GM21723 (cell line): ENCODE data around the gene APOBEC3G.

Experiments used
- ATAC-seq: cut with Tn5 transposase; IDR thresholded peaks from one replicate; pipeline ENCODE4 v1.9.1; 2021; ENCODE audit warnings: mild to moderate bottlenecking, moderate library complexity; ENCODE audit not compliant: unreplicated experiment

The APOBEC3G gene

DNA sequence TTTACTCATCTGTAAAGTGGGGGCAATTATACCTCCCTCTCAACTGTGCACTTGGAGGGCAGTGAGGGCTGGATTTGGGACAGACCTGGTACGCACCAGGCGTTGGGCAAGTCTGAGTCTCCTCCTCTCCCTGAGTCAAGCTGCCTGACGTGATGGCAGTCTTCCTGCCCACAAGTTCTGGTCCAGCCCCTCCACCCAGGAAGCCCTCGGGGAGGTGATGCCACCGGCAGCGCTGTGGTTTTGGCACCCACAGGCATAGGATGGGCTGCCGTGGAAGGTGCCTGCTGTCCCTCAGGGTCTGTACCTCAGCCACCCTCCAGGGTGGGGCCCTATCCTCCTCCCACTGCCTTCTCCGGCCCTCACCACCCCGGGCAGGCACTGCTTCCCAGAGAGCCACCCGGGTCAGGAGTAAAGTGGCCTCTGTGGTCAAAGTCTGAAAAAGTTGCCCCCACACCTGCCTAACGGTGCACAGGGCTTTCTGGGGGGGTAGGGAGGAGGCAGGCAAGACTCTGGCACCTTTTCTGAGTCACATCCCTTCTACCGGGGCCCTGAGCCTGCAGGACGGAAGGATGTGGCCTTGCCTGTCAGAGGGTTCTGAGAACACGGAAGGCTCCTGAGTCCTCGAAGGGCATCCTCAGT lies 13.5 kb downstream of the APOBEC3G start:
- ATAC-seq: no peak

DNA sequence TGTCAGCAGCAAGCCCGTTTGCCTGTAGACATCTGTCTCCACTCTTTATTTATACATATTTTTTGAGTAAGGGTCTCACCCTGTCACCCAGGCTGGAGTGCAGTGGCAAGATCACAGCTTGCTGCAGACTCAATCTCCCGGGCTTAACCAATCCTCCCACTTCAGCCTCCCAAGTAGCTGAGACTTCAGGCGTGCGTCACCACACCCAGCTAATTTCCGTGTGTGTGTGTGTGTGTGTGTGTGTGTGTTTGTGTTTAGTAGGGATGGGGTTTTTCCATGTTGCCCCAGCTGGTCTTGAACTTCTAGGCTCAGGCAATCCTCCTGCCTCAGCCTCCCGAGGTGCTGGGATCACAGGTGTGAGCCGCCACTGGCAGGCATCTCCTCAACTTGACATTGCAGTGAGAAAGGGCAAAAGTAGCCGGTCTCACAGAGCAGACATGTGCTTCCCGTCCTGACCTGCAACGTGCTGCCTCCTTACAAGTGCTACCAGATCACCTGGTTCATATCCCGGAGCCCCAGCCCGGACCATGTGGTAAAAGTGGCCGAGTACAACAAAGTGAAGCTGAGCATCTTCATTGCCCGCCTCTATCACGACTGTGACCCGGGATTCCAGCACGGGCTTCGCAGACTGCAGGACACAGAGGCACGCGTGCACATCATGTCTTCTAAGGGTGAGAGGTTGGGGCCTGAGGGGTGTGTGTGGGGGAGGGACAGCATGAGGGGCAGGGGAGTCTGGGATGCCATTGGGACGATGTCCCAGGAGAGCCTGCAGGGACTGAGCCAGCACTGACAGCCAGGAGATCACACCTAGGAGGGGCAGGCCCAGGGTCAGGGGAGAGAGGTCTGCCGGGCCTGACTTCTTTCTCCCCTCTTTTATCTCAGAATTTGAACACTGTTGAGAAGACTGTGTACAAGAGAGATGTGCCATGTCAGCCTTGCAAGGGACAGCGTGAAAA lies 14.3 kb downstream of the APOBEC3G start:
- no peak for ATAC-seq

DNA sequence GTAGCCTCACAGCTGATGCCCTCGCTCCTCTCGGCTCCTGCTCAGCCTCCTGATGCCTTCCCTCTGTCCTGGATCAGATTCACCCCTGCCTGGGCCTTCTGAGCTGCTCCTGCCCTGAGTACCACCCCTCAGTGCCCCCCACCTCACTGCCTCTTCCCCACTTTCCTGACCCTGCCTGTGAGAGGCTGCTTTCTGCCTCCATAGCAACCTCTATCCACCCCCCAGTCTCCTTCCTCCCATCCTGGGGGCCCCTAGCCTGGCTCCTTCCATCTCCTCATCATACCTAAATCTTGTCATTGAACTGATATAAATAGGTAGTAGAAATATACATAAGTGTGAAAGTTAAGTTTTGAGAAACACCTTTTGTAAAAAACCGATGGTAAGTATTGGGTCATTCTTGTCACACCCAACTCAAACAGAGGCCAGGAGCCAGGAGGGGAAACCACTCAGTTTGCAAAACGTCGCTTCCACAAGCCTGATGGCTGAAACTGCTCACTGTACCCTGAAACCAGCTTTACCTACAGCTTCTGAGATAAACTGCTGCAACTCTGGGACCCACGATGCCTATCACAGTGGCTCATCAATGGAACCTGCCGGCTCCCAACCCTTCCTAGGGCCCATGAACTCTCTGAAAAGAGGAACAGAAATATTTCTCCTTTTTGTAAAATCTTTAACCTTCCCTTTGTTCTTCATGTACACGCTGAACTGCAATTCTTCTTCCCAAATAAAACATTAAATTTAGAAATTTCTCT lies 15.2 kb downstream of the APOBEC3G start:
- no peak for ATAC-seq

DNA sequence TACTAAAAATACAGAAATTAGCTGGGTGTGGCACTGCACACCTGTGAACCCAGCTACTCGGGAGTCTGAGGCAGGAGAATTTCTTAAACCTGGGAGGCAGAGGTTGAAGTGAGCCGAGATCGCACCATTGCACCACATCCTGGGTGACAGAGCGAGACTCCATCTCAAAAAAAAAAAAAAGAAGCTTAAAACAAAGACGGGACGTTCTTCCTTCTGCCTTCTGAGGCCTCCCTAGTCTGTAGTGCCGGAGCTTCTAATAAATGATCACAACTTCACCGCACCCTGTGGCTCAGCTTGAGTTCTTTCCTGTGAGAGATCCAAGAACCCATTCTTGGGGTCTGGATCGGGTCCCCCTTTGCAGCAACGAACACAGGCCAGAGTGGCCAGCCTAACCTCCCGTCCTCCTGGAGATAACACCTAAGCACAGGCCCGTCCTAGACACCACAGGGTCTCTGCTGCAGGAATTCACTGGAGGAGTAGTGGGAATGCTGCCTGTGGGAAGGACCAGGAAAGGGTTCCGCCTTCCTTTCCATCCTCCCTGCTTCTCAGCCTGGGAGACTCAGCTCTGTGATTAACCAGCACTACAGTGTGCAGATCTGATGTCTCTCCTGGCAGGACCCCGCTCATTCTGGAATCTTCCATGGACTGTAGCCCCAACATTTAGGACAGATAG lies 17.8 kb downstream of the APOBEC3G start:
- ATAC-seq: no peak

DNA sequence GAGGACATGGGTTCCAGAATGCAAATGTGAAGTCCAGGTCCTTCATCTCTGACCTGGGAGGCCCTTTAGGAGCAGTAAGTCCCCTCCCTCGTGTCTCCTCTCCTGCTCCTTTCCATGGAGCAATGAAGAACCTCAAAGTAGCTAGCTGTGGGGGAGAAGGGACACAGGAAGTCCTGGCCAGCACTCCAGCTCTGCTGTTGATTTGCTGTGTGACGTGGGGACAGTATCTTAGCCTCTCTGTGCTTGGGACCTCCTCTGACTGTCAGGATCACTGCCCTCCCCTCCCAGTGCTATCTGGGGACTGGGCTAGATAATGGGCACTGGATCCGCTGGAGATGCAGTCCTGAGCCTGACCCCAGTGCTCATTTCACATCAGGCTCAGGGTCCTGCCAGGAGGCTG lies 18.9 kb downstream of the APOBEC3G start:
- ATAC-seq: no peak

DNA sequence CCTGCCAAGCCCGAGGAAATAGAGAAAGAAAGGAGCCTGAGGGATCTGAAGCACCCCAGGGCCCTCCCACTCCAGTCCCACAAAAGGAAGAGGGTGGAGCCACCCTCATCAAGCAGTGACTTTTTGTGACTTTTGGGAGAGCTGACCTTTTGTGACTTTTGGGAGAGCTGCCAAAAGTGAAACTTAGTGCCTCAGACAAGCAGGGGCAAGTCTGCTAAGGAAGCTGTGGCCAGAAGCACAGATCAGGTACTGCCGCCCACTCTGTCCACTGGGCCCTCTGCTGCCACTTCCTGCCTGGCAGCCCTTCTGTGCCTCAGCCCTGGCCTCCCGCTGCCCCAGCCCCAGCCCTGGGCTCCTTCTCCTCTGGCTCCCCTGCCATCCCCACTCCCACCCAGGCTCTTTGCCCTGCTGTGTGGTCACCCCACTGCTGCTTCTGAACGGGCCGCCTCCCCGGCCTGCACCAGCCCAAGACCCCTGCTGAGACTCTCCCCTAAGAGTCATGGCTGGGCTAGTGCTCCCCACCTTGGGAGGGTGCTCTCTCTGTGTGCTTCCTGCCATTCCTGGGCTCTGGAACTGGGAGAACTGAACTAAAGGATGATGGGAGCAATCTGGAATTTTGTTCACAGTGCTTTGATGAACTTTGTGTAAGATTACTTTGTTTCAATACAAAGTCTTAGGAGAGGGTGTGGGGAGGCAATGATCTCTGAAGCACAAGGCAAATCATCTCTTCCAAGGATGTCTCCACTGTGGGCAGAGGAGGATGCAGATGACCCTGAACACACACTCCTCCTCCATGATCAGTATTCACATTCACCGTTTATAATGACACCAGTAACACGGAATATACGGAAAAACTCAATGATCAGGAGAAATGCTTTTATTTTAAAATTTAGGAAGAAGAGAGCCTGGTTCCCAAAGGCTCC lies 20.3 kb downstream of the APOBEC3G start, which contains the start of gene APOBEC3H:
TSS of gene APOBEC3H (plus strand) at position 147 of the 923 bp plus-strand sequence. CDS start 3,035 bp downstream, outside the sequence.
- no peak for ATAC-seq

DNA sequence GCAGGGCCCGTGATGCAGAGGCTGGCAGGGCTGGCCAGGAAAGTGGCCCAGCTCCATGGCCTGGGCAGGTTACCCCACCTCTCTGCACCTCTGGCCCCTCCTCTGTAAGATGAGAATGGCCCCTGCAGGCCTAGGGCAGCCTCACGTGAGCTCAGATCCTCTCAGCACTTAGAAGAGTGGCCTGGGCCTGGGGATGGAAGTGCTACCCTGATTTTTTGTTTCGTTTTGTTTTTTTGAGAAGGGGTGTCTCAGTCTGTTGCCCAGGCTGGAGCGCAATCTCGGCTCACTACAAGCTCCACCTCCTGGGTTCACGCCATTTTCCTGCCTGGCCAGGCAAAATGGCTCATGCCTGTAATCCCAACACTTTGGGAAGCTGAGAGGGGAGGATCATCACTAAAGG lies 21.0 kb downstream of the APOBEC3G start:
- no peak for ATAC-seq

DNA sequence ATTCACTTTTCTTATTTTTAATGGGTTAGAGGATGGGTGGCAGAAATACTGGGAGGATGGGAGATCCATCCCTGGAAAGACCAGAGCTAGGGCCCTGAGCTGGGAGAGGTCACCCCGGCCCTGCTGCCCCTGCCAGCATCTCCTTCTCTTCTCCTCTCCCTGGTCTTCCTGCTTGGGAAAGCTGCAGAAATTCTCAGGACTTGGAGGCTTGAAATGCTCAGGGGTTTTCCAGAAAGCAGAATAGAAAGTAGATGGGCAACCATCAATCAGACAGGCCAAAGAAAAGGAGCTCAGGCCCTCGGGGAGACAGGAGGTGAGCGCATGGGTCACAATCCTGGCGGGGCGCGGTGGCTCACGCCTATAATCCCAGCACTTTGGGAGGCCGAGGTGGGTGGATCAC lies 21.5 kb downstream of the APOBEC3G start:
- ATAC-seq: no peak

DNA sequence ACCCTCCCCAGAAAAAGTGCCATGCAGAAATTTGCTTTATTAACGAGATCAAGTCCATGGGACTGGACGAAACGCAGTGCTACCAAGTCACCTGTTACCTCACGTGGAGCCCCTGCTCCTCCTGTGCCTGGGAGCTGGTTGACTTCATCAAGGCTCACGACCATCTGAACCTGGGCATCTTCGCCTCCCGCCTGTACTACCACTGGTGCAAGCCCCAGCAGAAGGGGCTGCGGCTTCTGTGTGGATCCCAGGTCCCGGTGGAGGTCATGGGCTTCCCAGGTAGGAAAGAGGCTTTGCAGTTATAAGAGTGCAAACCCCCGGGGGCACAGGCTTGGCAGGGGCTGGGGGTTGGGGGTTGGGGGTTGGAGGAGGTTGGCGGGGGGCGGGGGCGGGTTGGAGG lies 24.2 kb downstream of the APOBEC3G start:
- ATAC-seq: no peak

DNA sequence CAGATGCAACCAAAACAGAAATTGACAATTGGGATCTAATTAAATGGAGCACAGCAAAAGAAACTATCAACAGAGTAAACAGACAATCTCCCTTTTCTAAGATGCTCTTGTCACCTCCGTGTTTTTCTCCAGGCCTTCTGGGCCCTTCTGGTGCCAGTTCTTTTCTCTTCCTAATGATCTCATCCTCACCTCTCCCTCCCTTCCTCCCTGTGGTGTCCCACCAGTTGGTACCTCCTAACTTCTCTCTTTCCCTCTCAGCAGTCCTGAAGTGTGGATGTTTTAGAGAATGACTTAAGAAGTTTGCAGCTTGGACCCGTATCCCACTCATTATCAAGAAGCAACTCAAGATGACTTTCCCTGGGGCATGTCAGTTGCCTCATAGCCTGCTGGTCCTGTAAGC lies 26.4 kb downstream of the APOBEC3G start:
- no peak for ATAC-seq

DNA sequence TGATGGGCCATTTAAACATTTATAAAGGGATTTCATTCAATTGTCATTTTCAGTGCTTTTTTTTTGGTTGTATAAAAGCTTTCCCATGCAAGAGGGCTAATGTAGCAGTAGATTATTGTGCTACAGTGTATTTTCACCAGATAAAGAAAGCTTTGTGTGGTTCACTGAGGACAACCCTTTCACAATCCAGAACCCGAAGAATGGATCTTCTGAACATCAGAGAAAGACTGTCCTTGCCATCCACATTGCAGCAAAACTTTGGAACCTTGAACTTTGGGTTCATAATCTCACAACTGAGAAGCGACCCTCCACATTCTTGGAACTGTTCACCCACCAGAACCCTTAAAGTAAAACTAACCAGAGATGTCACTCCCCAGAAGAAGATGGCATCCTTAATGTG lies 29.3 kb downstream of the APOBEC3G start:
- ATAC-seq: no peak

DNA sequence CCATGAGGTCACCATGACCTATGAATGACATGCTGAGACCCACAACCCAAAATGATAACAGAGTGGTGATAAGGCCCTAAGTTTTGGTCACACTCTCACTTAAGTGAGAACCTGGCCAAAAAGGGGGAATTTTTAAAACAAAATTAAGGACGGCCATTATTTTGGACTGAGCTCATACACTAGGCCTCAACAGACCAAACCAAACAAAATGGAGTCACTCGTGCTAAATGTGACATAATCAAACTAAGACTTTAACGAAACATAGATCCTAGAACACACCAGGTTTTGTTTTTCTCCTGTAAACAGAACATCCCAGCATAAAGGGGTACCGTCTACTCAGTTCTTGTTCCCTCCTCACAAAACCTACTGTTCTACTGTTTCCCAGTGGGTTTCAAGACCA lies 31.4 kb downstream of the APOBEC3G start:
- ATAC-seq: no peak

DNA sequence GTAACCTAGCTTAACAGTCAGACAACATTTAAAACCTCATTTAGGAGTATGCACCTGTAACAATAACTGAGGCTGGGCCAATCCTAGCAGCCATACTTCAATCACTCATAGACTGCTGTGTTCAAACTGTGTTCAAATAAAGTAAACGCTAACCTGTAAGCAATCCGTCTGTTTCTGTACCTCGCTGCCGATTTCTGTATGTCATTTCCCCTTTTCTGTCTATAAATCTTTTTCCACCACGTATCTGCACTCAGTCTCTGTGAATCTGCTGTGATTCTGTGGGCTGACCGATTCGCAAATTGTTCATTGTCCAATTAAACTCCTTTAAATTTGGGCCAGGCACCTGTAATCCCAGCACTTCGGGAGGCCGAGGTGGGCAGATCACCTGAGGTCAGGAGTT lies 32.3 kb downstream of the APOBEC3G start:
- no peak for ATAC-seq

DNA sequence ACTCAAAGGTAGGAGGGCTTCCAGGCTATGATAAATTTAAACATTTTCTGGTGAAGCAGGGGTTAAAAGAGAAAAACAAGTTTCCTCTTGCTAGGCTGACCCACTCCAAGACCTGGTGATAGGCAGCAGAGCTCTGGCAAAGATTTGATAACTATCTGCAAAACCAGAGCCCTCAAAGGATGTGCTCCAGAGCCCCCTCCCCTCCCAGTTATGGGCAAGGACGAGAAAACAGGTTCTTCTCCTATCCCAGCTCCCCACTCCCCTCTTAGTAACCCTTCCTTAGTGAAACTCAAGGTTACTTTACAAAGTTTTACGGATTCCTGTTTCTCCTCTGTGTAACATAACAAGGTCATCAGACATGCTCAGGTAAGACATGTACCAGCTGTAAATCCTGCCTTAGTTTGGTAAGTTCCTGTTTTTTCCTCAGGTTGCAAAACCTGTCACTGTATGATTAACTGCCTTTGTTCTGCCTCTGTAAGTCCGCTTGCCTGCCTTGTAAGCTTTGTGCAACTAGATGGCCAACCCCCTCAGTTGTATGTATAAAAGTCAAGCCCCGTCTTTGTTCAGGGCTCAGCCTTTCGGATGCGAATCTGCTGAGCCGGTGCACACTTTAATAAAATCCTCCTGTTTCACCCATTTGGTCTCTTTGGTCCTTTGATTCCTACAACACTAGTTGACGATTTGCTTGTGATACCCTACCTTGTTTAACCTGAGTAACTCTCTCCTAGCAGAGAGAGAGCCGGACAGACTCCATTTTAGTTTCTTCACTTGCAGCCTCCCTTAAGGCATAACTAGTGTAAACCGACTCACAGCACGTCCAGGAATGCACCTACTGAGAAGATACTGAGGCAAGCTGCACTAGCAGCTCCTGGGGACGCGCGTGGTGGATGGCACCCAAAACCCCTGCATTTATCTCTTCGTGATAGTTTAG lies 33.8 kb downstream of the APOBEC3G start:
- no peak for ATAC-seq

DNA sequence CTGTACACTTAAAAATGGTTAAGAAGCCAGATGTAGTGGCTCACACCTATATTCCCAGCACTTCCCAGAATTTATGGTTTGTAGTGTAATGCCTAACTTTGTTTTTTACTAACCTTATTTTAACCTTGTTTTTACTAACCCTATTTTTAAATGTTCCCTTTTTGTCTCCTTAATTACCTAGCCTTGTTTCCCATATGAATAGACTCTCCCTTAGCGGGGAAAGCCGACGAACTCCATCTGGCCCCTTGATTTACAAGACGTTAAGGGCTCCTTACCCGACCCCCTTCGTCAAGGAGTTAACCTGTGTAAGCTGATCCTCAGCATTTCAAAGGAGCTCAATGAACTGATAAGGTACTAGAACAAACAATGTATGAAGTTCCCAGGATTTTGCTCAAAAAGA lies 37.0 kb downstream of the APOBEC3G start:
- ATAC-seq: no peak

DNA sequence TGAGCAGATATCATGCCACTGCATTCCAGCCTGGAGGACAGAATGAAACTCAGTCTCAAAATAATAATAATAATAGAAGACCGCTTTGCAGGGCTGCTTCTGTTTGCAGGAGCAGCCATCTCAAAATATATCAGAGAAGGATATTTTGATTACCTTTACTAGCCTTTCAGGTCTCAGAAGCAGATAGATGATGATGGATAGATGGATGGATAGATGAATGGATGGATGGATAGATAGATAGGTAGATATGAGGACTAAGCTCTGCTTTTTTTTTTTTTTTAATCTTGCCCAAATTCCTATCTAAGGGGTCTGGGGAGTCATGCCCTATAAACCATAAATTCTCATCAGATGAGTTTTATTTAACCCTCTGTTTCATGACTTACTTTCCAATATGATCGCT lies 38.5 kb downstream of the APOBEC3G start:
- no peak for ATAC-seq

DNA sequence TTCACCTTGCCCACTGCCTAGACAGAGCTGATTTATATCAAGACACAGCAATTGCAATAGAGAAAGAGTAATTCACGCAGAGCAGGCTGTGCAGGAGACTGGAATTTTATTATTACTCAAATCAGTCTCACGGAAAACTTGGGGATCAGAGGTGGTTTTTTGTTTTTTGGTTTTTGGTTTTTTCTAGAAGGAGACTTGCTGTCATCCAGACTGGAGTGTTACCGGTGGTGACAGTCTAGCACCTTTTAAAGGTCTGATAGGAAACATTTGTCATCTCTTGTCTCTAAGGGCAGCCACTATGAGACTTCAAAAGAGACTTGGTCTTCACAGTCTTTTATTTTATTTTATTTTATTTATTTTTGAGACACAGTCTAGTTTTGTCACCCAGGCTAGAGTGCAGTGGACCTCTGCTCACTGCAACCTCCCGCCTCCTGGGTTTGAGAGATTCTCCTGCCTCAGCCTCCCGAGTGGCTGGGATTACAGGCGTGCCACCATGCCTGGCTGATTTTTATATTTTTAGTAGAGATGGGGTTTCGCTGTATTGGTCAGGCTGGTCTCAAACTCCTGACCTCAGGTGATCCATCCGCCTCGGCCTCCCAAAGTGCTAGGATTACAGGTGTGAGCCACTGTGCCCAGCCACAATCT lies 39.0 kb downstream of the APOBEC3G start:
- no peak for ATAC-seq

DNA sequence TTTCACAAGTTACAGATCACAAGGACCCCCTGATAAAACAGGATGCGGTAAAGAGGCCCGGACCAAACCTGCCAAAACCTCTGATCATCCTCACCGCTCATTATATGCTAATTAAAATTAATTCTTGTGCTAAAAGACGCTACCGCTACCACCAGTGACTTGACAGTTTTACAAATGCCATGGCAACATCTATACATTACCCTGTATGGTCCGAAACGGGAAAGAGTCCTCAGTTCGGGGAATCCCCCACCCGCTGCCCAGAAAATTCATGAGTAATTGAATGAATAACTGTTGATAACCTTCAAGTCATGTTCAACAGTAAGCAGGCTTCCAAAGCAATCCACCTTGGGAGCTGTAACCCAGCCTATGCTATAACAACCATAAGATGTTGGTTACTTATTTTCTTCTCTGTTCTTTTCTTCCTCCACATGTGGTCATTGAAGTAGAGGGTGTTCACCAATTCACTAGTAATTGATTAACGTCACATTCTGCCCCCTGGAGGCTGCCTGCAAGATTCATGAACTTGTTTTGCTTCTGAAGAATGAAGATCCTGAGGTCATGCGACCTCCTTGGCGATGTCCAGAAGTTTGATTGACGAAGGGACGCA lies 40.6 kb downstream of the APOBEC3G start:
- no peak for ATAC-seq
